ENCODE measurements around the gene KRTAP5-8.

KRTAP5-8 gene

GRCh38 chr11:71491940-71492339 is 45.9 kb upstream of the KRTAP5-8 start:
- no peak overlapping the region for H3K4me3 ChIP-seq (replicated peaks; ENCODE audit: low read depth, low read length)
- TF ChIP-seq, protein P1, sequence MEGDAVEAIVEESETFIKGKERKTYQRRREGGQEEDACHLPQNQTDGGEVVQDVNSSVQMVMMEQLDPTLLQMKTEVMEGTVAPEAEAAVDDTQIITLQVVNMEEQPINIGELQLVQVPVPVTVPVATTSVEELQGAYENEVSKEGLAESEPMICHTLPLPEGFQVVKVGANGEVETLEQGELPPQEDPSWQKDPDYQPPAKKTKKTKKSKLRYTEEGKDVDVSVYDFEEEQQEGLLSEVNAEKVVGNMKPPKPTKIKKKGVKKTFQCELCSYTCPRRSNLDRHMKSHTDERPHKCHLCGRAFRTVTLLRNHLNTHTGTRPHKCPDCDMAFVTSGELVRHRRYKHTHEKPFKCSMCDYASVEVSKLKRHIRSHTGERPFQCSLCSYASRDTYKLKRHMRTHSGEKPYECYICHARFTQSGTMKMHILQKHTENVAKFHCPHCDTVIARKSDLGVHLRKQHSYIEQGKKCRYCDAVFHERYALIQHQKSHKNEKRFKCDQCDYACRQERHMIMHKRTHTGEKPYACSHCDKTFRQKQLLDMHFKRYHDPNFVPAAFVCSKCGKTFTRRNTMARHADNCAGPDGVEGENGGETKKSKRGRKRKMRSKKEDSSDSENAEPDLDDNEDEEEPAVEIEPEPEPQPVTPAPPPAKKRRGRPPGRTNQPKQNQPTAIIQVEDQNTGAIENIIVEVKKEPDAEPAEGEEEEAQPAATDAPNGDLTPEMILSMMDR (IDR thresholded peaks at IDR 0.05; ENCODE audit: low read length, missing control alignments), result no peak
- DNase-seq (ENCODE audit: low read depth), result no peak

DNA sequence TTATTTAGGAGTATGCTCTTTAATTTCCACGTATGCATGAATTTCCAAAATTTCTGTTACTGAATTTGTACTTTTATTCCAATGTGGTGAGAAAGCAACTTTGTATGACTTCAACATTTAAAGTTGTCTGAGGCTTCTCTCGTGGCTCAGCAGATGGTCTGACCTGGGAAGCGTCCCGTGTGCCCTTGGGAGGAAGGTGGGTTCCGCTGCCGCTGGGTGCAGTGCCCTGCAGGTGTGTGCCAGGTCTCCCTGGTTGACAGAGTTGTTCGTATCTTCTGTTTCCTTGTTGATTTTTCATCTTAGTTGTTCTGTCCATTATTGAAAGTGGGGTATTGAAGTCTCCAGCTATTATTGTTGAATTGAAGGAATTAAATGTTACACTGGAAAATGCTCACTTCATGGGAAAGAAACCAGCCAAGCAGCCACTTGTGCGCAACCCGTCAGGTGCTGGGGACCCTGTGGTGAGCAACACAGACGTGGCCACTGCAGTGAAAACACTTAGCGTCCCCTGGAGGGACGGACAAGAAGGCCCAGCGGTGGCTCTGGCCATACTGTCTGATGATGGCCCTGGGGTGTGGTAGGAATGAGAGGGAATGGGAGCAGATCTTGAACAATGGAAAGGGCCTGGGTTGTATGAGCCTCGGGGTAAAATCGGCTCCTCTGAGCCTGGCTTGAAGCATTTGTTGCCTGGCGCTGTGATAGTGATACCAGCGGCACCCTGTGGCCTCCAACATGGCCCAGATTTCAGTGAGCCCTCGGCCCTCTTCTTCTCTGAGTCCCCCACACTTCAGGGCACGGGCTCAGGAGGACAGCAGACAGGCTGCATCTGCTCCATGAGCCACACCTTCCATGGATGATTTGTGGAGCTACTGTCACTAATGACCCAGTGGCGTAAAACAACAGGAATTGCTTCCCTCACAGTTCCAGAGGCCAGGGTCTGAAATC is 42.3 kb upstream of the KRTAP5-8 start:
- TF ChIP-seq, protein P1 (IDR thresholded peaks at IDR 0.05; ENCODE audit: low read length, missing control alignments), result no peak
- no peak overlapping the region for H3K4me3 ChIP-seq (replicated peaks; ENCODE audit: low read depth, low read length)
- no peak for DNase-seq (ENCODE audit: low read depth)

DNA sequence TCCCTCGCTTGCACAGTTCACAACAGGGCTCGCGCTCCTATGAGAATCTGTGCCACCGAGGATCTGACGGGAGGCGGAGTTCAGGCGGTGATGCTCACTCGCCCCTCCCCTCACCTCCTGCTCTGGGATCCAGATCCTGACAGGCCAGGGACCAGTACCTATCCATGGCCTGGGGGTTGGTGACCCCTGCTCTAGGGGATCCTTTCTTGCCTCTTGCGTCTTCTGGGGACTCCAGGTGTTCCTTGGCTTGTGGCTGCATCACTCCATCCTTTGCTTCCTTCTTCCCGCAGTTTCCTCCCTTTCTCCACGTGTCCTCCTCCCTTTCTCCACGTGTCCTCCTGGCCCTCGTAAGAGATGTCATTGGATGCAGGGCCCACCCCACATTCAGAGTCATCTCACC is 41.4 kb upstream of the KRTAP5-8 start:
- H3K4me3 ChIP-seq (replicated peaks; ENCODE audit: low read depth, low read length), result no peak overlapping the region
- no peak for DNase-seq (ENCODE audit: low read depth)
- TF ChIP-seq, protein P1 (IDR thresholded peaks at IDR 0.05; ENCODE audit: low read length, missing control alignments), result no peak

DNA sequence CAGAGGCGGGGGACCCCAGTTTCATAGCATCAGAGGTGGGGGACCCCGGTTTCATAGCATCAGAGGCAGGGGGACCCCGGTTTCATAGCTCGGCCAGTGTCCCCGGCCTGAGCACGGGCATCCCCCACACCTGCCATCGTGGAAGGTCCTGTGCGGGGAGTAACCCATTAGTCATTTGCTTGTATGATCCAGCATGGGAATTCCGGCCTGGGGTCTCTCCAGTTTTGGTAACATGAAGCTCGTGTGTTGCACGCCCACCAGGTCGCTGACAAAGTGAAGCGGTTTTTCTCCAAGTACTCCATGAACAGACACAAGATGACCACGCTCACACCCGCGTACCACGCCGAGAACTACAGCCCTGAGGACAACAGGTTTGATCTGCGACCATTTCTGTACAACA is 39.7 kb upstream of the KRTAP5-8 start:
- TF ChIP-seq, protein P1 (IDR thresholded peaks at IDR 0.05; ENCODE audit: low read length, missing control alignments), result no peak
- no peak overlapping the region for H3K4me3 ChIP-seq (replicated peaks; ENCODE audit: low read depth, low read length)
- DNase-seq (ENCODE audit: low read depth), result no peak

DNA sequence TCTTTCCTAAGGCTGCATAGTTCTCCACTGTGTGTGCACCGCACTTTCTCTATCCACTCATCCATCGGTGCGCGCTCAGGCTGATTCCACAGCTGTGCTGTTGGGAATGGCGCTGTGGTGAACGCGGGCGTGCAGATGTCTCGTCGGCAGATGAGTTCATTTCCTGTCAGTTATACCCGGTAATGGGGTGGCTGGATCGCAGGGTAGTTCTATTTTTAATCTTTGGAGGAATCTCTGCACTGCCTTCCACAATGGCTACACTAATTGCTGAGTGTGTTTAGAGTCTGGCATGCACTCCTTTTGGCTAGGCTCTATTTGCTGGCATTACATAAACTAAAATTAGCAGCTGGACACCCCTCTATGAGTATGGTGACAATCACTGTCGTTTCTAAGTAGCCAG is 38.7 kb upstream of the KRTAP5-8 start:
- H3K4me3 ChIP-seq (replicated peaks; ENCODE audit: low read depth, low read length), result no peak overlapping the region
- no peak for DNase-seq (ENCODE audit: low read depth)
- TF ChIP-seq, protein P1 (IDR thresholded peaks at IDR 0.05; ENCODE audit: low read length, missing control alignments), result no peak

DNA sequence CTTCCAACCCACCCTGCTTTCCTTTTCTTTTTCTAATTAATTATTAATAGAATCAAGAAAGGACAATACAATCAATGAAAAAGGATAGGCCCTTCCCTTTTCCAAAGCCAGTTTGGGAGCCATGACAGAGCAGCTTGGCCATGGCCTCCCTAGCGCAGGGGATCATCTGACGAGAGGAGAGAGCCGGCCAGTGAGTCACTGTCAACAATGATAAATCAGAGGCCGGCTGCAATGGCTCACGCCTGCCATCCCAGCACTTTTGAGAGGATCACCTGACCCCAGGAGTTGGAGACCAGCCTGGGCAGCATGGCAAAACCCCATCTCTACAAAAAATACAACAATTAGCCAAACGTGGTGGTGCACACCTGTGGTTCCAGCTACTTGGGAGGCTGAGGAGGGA is 38.3 kb upstream of the KRTAP5-8 start:
- no peak overlapping the region for H3K4me3 ChIP-seq (replicated peaks; ENCODE audit: low read depth, low read length)
- TF ChIP-seq, protein P1 (IDR thresholded peaks at IDR 0.05; ENCODE audit: low read length, missing control alignments), result no peak
- no peak for DNase-seq (ENCODE audit: low read depth)

All from fibroblast of pulmonary artery (primary cell).